WTC11 (cell line): Measurements from ENCODE around the gene KERA.

Experiments used
- CTCF ChIP-seq: fragments of 200-600 bp; IDR thresholded peaks from 2 replicates; pipeline ENCODE4 v1.8.0; 2022; ENCODE audit warnings: antibody characterized with exemption
- MXD4 ChIP-seq: fragments of 250-450 bp; sonication (Bioruptor Pico); IDR thresholded peaks from 2 replicates; pipeline ENCODE4 v1.8.0; 2021; ENCODE audit warnings: mild to moderate bottlenecking, moderate library complexity, borderline replicate concordance
- MYBL2 ChIP-seq: sonication (generic); formaldehyde crosslinking; IDR thresholded peaks from 2 replicates; pipeline ENCODE4 v1.8.1; 2023; ENCODE audit warnings: mild to moderate bottlenecking, moderate library complexity, missing genetic modification reagents
- TCF7 ChIP-seq: sonication (generic); formaldehyde crosslinking; IDR thresholded peaks from 2 replicates; pipeline ENCODE4 v1.8.0; 2022; ENCODE audit warnings: mild to moderate bottlenecking, low read depth, missing genetic modification reagents, moderate library complexity
- TF ChIP-seq, protein P1 (sequence below): sonication (generic); formaldehyde crosslinking; IDR thresholded peaks from 2 replicates; pipeline ENCODE4 v1.8.1; 2022; ENCODE audit warnings: low read depth, missing genetic modification reagents, borderline replicate concordance

GRCh38 chr12:91004872-91005271, 53.0 kb downstream of the KERA start, which contains the start of gene EPYC:
- no peak for TF ChIP-seq CTCF
- no peak for TF ChIP-seq MXD4 (CRISPR knock-in tag)
- no peak for TF ChIP-seq TCF7 (CRISPR knock-in tag)
- TF ChIP-seq MYBL2 (CRISPR knock-in tag) = no peak
- TF ChIP-seq, protein P1, sequence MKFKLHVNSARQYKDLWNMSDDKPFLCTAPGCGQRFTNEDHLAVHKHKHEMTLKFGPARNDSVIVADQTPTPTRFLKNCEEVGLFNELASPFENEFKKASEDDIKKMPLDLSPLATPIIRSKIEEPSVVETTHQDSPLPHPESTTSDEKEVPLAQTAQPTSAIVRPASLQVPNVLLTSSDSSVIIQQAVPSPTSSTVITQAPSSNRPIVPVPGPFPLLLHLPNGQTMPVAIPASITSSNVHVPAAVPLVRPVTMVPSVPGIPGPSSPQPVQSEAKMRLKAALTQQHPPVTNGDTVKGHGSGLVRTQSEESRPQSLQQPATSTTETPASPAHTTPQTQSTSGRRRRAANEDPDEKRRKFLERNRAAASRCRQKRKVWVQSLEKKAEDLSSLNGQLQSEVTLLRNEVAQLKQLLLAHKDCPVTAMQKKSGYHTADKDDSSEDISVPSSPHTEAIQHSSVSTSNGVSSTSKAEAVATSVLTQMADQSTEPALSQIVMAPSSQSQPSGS = no peak
